ENCODE results near the gene SLC35F3. TPM values are rescaled to one million over a fixed set of nuclear protein-coding genes. Genes with fewer than 3 reads are reported as not detected.
"Not testable (repeated sequence)": the region's sequence is repeated elsewhere in the genome, so short reads cannot be mapped to it uniquely, and the experiment has no call there.

The SLC35F3 gene
- total RNA-seq, 1 experiment from 2014 or later, result 8.1 TPM

GRCh38 chr1:234102583-234102982 is 198.1 kb downstream of the SLC35F3 start:
- no peak for DNase-seq (ENCODE audit: low read depth)

DNA sequence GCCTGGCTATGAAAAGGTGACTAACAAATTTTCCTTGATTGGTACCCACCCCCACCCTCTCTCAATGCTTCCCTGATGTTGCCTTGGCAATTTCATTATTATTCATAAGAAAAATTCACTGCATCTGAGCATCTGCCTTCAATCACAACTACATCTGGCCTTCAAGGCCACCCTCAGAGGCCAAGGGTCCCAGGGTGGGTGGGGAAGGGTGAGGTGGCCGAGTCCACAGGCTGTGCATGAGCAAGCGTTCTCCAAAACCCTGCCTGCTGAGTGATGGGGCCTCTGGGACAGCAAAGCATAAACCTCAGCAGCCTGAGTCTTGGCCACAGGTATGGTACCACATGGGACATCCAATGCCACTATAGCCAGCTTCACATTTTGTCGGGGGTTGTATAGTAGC is 198.7 kb downstream of the SLC35F3 start:
- DNase-seq (ENCODE audit: low read depth), result no peak

GRCh38 chr1:234106032-234106431 is 201.6 kb downstream of the SLC35F3 start:
- DNase-seq (ENCODE audit: low read depth), result no peak

DNA sequence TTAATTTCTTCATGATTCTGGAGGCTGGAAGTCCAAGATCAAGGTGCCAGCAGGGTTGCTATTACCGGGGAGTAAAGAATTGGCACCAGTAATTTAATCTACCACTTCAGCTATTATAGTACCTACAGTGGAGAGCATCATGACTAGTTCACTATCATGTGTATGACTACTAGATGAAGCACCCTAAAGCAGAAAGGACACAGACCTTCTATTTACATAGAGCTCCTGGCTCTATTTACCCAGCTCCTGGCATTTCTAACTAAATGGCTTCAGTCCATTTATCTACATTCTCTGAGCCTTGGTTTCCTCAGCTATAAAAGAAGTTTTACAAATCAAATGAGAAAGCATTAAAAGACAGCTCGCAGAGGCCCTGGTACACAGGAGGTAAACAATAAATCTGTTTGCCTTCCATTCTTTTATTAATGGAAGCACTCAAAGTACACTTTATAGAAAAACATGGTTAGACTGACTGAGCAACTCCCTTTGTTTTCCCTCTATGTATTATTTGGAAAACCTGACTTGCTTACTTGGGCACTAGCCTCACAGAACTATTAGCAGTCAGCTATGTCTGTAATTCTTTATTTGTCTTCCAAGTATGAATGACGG is 203.0 kb downstream of the SLC35F3 start:
- DNase-seq (ENCODE audit: low read depth), result no peak

GRCh38 chr1:234108921-234109320 is 204.4 kb downstream of the SLC35F3 start:
- DNase-seq (ENCODE audit: low read depth), result peak; percentile 65

GRCh38 chr1:234109840-234110239 is 205.4 kb downstream of the SLC35F3 start:
- DNase-seq (ENCODE audit: low read depth), result no peak

DNA sequence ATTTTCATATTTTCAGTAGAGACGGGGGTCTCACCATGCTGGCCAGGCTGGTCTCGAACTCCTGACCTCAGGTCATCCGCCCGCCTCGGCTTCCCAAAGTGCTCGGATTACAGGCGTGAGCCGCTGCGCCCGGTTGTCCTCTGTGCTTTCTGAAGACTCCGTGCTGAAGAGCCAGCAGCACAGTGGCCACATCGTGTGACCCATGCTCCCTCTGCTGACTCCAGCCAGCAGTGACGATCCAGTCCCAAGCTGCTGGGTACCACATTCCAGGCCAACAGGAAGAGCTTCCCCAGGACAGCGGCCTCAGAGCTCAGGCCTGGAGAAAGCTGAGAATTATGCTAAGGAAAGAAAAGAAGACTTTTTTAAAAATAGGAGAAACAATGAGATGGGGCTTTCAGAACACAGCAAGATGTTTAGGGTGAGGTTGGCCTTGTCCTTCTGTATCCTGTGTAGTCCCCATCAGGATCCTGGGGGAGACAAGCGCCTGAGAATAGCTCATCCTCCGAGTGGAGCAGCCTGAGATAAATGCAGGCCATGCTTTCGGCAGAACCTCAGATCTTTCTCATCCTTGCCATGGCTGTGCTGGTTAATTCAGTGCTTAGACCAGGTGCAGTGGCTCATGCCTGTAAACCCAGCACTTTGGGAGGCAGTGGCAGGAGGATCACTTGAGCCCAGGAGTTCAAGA is 207.1 kb downstream of the SLC35F3 start:
- DNase-seq (ENCODE audit: low read depth), result peak; percentile 37

DNA sequence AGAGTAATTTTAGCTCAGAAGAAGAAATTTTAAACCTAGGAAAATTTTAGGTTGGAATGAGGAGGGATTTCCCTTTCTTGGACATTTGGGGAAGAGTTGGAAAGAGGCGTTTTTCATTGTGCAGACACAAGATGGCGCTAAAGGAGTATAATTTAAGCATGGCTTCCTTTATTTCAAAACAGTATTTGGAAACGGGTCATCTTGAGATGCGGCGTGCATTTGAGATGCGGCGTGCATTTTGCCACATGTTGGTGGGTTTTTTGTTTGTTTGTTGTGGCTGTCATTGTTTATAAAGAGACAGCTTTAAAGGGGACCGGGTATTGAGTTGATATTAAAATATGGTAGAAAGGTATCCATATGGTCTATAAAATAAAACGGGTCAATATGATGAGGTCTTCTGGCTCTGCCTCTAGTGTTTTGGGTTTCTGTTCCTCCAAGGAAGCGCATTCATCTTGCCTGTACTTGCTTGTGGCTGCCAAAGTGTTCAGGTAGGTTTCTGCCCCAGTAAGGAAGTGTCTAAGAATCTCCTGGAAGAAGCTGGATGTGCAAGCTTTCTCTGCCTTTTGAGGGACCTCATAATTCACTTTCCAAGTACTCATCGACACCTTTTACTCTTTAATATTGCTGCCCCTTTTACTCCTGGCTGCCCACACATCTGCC is 210.3 kb downstream of the SLC35F3 start:
- DNase-seq (ENCODE audit: low read depth), result peak; percentile 62

GRCh38 chr1:234118911-234119310 is 214.4 kb downstream of the SLC35F3 start:
- DNase-seq (ENCODE audit: low read depth), result no peak

DNA sequence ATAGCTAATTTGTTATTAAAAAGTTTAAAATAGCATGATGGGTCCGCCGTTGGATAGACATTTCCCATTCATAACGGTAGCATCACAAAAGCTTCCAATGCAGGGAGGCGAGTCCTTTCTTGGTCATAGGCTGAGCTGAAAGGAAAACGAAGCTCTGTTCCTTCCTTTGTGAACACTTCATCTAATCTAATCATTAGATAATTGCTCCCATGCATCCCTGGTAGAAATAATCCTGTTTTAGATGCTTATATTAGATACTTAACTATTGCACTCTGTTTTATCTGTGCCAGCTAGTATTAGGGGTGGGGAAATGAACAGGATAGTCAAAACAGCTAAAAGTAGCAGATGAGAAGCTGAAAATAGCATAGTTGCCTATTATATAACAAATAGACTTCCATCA is 215.0 kb downstream of the SLC35F3 start:
- no peak for DNase-seq (ENCODE audit: low read depth)

DNA sequence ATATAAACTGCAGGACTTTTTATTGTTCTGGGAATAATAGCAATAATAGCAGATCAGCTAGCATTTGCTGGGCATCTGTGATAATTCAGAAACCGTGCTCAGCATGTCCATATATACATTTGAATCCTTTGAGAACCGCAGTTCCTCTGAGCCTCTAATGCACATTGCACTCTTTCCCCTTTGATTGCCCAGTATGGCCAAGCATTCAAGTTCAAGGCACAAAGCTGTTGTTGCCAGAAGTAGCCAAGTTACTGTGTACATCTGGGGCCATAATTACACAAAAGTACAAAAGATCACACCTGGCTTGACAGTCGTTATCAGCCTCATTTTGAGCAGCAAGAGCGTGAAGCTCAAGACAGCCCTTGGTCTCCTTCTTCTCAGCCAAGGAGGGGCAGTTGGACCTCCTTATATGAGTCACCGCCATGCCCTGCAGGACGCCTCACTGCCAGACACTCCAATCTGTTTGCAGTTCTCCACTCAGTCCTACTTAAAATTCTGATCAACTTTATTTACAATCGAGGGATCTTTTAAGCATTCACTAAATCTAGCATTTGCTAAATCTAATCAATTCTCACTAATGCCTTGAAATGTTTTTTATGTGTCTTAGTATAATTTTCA is 216.0 kb downstream of the SLC35F3 start:
- peak; percentile 37 for DNase-seq (ENCODE audit: low read depth)

DNA sequence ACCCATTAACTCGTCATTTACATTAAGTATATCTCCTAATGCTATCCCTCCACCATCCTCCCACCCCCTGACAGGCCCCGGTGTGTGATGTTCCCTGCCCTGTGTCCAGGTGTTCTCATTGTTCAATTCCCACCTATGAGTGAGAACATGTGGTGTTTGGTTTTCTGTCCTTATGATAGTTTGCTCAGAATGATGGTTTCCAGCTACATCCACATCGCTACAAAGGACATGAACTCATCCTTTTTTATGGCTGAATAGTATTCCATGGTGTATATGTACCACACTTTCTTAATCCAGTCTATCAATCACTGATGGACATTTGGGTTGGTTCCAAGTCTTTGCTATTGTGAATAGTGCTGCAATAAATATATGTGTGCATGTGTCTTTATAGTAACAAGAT is 217.2 kb downstream of the SLC35F3 start:
- DNase-seq (ENCODE audit: low read depth), result not testable (repeated sequence)

DNA sequence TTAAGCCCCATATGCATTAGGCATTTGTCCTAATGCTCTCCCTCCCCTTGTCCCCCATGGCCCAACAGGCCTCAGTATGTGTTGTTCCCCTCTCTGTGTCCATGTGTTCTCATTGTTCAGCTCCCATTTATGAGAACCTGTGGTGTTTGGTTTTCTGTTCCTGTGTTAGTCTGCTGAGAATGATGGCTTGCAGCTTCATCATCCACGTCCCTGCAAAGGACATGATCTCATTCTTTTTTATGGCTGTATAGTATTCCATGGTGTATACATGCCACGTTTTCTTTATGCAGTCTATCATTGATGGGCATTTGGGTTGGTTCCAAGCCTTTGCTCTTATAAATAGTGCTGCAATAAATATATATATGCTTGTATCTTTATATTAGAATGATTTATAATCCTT is 218.1 kb downstream of the SLC35F3 start:
- not testable (repeated sequence) for DNase-seq (ENCODE audit: low read depth)

- no peak for DNase-seq (ENCODE audit: low read depth)
These were observed 219.4 kb downstream of the SLC35F3 start for GRCh38 chr1:234123867-234124266.

DNA sequence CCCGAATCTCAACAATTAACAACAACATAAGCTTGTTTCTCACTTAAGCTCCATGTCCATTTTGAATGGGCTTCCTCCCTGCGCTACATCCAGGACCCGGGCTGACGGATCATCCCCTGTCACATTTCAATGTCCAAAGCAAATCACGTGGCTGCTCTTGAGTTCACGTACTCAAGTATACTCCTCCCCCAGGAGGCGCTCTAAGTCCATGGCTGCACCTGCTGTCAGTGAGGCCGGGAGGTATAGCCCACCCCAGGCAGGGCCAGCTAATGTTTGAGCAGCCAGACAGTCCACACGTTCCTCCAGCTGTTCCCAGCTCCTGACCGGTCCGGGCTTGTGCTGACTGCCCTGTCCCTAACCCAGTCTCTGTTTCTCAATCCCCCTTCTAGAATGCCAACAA is 220.8 kb downstream of the SLC35F3 start:
- DNase-seq (ENCODE audit: low read depth), result peak; percentile 36

GRCh38 chr1:234125714-234126113 is 221.2 kb downstream of the SLC35F3 start:
- no peak for DNase-seq (ENCODE audit: low read depth)

- no peak for DNase-seq (ENCODE audit: low read depth)
These were observed 222.7 kb downstream of the SLC35F3 start for GRCh38 chr1:234127026-234127671.

DNA sequence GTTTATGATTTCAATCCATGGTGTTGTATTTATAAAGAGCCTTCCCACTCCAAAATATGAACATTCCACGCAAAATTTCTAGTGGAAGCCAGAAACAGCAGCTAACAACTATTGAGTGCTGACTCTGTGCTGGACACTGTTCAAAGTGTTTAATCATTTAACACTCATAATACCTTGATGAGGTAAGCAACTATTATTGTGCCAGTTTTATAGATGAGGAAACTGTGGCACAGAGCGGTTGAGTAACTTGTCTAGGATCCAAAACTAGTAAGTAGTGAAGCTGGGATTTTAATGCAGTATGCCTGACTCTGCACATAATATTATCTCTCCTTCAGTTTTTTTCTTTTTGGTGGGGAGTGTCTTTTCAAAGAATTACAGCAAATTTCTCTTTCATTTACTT is 228.3 kb downstream of the SLC35F3 start:
- DNase-seq (ENCODE audit: low read depth), result no peak

GRCh38 chr1:234134878-234135277 is 230.4 kb downstream of the SLC35F3 start:
- no peak for DNase-seq (ENCODE audit: low read depth)

DNA sequence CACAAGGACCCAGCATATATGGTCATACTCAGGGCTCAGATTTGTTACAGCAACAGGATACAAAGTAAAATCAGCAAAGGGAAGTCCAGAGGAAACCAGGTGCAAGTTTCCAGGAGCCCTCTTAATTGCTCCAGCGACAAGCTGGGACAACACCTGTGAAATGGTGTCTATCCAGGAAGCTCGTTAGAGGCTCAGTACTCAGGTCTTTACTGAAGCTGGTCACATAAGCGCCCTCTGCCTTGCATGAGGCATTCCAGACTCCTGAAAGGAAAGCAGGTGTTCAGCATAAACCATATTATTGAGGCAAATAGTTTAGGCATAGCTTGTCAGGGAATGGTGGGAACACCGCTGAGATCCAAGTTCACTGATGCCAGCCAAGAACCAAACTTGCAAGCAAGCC is 231.0 kb downstream of the SLC35F3 start:
- no peak for DNase-seq (ENCODE audit: low read depth)

DNA sequence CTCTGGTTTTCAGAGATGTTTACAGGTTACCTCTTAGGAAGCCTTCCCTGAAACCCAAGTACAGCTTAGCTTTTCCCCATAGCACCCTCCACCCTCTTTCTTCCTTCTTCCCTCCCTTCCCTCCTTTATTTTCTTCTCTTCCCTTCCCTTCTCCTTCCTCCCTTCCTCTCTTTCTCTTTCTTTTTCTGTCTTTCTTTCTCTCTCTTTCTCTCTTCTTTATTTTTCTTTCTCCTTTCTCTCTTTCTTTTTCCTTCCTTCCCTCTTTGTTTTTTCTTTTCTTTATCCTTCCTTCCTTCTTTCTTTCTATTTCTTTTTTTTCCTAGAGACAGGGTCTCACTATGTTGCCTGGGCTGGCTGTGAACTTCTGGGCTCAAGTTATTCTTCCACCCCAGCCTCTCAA is 231.6 kb downstream of the SLC35F3 start:
- DNase-seq (ENCODE audit: low read depth), result no peak

- DNase-seq (ENCODE audit: low read depth), result peak; percentile 98
These were observed 235.5 kb downstream of the SLC35F3 start for GRCh38 chr1:234139966-234140365.

Data from HT1080 (cell line).